Glomerular visceral epithelial cell (primary cell): ENCODE results near the gene TBPL1.

ENCODE experiments used
- DNase-seq: peaks from one replicate; pipeline ENCODE4 v3.0.0-alpha.2; 2016; ENCODE audit errors: extremely low spot score

The TBPL1 gene

DNA sequence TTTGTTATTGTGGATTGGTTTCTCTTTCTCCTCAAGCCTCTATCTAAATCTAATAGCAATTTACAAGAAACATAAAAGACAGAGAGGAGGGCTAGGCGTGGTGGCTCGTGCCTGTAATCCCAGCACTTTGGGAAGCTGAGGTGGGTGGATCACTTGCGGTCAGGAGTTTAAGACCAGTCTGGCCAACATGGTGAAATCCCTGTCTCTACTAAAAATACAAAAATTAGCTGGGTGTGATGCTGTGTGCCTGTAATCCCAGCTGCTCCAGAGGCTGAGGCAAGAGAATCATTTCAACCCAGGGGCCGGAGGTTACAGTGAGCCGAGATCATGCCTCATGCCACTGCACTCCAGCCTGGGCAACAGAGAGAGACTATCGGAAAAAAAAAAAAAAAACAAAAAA is 52.8 kb downstream of the TBPL1 start:
- DNase-seq, result no peak

DNA sequence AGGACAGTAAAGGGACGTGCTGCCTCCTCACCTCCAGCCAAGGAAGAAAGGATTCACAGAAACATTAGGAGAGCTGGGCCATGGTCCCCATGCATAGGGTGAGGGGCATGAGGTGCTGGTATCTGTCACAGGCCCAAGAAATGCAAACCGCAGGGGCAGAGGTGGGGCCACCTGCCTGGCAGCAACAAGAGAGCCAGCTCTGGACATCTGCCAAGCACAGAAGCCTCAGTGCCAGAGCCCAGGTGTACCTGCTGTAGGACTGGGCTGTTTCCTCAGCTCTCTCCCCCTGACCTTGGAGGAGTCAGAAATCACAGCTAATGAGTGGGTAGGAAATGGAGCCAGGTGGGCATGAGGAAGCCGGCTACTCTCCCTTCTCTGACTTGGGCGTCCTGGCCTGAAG is 54.1 kb downstream of the TBPL1 start:
- no peak for DNase-seq

DNA sequence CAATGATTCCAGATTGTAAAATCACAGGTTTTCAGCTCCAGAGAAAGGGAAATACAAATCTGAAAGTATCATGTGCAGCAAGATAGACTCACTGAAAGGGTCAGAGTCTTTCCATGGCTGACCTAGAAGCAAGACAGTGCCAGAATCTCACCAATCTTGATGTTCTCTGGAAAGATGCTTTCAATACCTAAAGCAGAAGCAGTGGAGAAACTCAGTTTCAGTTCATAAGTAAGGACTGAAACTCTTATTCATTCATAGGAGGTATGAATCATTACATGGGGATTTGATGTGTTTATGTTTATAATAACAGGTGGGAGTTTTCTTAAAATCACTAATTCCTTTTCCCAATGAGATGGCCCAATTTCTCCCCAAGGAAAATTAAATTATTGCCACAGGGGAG is 56.9 kb downstream of the TBPL1 start:
- no peak for DNase-seq

DNA sequence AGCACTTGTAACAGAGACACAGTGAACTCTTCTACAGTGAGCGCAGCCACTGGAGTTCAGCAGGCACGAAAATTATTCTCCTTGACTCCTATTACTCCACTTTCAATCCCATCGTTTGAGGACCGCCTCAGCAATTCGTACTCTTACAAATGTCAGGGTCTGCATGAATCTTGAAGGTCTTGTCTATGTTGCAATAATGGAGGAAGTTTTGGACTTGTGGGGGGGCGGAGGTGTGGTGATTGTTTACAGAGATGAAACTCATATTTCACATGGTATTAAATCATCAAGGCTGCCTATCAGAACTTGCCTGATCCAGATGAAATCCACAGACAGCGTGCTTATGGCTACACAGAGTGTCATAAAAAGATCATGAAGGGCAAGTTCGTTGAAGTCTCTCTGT is 57.4 kb downstream of the TBPL1 start:
- DNase-seq, result no peak

DNA sequence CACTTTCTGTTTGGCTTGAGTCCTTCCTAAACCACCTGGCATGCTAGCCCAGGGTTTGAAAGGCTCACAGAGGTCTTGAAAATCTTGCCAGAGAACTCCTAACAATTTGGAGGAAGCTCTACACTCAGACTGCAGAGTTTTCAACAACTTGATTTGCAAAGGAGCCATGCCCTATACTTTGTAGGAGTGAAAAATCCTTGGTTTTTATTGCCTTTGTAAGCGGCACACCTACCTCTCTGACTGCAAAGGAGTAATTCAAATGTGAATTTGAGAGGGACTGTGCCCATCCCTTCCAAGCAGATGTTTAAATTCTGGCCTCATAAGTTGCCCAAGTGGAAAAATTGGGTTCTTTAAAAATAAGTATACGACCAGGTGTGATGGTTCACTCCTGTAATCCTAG is 58.0 kb downstream of the TBPL1 start:
- no peak for DNase-seq

DNA sequence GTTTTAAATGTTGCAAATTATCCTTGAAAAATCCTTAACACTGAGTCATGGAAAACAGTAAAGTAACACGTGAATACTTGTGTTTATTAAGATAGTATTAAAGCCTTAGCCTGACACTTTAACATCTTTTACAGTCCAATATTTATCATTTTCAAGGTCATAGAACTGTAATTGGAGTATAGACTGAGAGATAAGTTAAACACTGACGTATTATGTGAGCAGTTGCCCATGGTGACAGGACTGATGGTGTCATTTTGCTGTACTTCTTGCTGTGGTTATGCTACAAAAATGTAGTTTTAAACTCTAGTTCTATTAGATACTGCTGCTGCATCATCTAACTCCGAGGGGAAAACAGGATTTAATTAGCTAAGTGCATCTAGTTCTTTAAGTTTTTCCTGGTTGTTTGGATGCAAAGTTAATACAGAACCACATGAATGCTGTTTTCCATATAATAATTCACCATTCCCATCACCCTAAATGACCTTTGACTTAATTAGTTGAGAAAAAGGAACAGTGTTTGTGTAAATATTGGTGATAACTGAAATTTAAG is 61.6 kb downstream of the TBPL1 start:
- no peak for DNase-seq

DNA sequence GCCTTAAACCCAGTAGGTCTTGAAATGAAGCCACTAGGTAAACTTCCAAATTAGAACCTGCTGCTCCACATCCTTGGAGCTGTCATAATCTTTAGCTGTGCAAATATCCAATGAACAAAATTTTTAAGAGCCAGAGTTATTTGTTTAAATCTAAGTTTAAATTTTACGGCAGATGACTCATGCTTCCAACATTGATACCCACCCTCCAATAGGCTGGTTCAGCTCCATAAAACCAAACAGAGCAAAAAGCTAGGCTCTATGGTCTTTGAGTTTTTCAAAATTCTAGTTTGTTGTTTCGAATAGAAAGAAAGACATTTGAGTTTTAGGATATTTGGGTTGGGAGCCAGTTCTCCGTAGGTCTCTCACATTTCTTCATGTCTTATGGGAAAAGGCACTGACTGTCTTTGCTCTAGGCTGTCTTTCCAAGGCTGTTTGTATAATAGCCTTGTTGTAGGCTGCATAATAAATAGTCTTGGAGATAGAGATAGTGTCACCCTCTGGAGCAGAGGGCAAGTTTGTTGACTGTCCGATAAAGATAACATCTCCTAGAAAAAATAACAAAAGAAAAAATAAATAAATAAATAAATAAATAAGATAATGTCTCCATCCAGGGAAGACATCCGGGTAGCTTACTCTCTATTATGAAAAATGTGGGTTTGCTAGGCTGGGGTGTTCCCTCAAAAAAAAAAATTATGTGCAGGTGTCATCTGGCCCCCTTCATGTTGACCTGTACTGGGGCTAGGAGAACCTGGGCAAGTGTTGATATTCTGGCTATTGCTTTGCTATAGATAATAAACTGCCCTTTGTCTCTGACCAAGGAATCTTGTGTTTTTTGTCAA is 62.9 kb downstream of the TBPL1 start:
- no peak for DNase-seq

DNA sequence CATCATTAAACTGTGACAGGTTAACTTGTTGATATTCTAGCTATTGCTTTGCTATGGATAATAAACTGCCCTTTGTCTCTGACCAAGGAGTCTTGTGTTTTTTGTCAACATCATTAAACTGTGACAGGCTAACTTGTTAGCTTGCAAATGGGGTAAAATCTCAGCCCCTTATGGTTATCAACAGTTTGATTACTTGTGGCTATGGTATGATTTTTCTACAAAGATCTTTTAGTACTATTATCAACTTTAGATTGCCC is 63.5 kb downstream of the TBPL1 start:
- no peak for DNase-seq

DNA sequence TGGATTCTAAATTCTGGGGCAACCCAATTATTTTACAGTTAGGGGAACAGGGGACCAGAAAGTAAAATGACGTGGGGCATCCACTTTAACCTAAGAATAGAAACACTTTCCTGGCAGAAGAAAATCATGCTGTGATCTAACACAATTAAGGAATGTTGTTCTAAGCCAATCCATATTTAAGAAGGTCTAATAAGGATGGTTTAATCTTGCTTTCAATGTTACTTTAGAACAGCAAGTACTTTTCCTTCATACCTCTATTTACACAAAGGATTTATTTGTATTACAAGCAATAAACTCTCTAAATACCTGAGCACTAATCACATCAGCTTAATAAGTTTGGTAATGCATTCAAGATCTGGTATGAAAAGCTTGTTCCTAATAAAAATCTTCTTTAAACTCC is 67.0 kb downstream of the TBPL1 start:
- no peak for DNase-seq

DNA sequence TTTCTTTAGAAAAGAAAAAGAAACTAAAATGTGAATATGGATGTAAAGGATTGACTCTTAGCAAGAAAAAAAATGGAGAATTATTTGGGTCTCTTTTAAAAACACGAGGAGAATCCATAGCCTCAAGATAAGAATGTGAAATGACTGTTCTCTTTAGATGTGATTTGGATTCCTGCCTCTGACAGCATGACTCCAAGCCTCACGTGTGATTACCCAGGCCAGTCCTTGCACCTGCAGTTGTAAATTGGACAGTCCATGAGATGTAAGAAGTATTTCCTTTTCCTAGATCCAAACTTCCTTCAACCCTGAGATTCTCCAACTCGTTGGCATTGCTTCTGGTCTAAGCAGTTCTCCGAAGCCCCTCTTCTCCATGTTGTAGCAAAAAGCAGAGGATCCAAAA is 67.5 kb downstream of the TBPL1 start:
- DNase-seq, result no peak

DNA sequence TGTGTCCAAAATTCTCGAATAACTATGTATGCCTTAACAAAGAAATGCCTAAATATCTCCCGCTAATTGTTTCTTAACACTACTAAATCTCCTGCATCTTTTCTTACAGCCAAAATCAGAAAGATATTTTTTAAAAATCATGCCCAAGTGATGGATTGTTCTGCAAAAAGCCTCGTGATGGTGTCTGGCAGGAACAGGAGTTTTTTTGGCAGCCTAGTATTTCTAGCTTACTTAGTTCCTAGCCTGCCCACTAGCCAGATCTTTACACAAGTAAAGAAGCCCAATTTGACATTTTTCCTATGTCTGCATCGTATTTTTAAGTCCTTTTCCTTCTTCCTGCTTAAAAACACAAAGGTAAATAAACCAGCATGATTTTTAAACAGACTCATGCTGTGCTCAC is 67.9 kb downstream of the TBPL1 start:
- no peak for DNase-seq

DNA sequence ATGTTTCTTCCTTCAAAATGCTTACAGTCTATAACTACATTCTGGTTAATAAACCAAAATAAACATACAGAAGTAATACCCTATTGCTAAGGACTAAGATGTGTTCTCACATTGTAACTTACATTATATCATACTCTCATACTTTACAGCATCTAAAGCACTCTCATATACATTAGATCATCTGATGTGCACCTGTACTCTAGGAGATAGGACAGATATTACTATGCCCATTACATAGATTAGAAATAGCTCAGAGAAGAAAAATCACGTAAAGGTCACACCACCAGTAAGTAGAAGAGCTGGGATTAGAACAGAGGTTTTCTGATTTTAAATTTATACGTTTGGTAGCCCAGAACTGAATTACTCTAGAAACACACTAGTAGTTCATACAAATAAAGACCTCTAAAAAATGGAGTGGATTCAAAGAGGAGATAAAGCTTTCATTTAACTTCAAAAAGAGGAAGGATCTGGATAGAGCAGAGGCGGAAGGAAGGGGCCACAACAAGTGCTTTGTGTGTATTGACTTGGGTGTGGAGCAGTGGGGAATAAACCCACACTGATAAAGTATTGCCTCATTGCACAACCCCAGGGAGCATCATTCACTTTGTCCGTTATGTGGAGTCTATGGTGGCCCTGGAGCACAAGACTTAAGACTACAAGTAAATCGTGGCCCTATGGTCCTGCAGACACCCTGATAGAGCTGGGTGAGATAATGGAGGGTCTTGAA is 68.5 kb downstream of the TBPL1 start:
- DNase-seq, result no peak

DNA sequence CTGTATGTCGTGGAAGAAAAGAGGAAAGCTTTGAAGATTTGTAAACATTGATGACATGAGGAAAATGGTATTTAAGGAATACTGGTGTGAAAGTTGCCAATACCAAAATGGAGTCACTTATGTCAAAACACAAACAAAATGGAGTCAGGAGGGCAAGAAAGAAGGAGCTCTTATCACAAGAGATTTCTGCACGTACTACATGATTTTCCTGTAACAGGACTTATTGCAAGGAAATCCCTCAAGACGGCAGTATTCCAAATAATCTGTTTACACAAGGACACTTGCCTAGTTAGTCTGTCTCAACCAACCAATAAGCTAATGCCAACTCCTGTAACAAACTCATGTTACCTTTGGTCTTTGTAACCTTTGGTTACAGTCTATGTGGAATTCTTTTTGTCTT is 69.6 kb downstream of the TBPL1 start:
- no peak for DNase-seq

DNA sequence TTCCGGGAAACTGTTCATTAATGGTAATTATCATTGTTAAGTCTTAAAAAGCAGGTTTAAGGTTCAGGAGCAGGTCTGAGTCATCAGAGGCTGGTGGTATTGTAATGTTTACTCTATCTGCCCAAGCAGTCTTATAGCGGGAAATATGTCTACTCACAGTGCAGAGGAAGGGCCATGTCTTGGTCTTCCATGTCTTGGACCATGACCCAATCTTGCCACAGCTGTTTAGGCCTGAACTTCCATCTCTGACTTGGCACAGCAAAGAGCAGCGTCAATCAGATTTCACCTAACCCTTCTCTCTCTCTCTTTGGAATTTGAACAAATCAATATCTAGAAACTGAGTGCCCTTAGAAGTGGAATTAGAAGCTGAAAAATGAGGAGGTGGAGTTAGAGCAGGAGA is 73.6 kb downstream of the TBPL1 start:
- peak; percentile 26 for DNase-seq

DNA sequence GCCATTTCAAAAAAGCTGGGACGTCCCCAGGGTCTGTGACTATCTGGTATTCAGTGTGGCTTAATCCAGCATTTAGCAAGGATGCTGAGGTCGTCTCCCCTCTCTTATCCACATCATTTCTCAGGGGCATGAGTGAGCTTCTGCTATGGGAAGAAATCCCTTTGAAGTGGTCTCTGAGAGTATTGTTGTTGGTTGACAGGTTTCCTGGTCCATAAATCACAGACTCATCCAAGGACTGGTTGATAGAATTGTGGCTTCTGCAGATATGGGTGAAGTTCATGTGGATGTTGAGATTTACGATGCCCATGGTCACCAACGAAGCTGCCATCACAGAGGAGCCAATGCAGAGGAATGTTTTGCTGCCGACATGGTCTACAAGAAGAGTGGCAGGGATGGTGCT is 75.4 kb downstream of the TBPL1 start:
- DNase-seq, result no peak

DNA sequence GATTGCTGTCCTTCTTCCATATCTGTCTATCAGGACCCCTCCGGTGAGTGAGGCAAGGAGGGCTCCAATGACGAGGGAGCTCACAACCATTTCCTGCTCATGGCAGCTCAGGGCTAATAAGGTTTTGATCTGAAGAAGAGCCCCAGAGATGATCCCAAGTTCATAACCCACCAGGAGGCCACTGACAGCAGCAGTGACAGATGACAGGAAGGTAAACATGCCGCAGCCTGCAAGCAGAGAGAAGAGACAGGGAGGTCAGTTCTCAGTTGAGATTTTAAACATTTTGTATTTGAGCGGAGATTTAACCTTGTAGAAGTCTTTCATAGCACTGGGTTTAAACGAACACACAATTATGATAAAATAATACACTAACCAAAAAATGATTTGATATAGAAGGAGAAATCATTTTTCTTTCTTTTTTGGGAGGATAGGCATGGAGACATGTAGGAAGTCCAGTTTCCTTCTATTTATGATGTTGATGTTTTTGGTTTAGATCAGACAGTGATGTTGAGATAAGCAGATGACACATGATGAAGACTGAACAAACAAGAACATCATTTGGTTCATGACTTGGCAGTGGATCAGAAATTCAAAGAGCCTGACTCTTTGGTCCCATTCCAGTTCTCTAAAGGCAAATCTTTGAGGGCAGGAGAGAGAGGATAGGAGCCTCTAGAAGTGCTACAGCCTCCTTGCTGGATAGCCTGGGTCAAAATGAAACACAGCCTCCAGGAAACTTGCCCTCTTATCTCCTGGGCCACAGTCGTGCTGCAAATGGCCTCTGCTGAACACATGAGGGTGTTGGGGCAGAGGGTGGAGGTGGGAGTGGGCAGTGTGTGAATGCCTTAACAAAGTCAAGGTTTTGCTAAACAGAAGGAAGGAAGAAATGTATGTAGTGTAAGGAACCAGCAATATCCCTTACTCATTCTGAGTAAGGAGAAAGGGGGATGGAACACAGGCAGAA is 76.8 kb downstream of the TBPL1 start:
- peak; percentile 26 for DNase-seq

DNA sequence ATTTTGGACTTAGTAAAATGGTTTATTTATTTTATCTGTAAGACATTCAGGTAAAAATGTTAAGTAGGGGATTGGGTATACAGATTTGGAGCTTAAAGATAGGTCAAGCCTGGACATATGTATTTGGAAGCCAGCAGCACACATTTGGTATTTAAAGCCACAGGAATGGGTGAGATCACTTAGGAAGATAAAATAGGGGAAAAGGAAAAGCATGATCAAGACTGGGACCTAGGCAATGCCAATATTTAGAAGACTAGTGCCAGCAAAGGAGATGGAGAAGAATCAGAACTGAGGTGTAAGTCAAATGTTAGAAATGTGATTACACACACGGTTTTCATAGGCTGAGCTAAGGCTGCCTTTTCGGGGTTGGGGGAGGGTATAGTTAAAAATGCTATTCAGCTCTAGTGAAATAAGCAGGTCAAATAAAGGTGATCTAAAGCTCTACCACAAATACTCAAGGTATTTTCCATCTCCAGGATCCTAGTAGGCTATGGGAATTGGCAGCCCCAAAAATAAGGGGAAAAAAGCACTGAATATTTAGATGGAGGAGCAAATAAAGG is 78.8 kb downstream of the TBPL1 start:
- peak; percentile 63 for DNase-seq

DNA sequence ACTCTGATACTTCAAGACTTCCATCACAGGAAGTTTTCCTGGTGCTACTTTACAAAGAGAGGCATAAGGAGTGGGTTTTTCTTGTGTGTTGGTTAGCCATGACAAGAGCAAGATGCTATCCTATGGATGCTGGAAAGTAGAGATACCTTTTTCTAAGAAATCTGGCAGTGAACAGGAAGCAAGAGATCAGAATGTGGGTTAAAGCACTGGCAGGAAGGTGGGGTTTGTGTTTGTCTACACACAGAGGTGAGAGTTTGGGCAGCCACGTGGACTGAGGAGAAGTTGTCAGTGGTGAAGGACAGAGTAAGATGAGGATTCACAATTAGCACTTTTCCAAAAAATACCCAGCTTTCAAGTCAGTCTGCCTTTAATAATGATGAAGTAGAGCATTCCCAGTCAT is 81.5 kb downstream of the TBPL1 start:
- no peak for DNase-seq

DNA sequence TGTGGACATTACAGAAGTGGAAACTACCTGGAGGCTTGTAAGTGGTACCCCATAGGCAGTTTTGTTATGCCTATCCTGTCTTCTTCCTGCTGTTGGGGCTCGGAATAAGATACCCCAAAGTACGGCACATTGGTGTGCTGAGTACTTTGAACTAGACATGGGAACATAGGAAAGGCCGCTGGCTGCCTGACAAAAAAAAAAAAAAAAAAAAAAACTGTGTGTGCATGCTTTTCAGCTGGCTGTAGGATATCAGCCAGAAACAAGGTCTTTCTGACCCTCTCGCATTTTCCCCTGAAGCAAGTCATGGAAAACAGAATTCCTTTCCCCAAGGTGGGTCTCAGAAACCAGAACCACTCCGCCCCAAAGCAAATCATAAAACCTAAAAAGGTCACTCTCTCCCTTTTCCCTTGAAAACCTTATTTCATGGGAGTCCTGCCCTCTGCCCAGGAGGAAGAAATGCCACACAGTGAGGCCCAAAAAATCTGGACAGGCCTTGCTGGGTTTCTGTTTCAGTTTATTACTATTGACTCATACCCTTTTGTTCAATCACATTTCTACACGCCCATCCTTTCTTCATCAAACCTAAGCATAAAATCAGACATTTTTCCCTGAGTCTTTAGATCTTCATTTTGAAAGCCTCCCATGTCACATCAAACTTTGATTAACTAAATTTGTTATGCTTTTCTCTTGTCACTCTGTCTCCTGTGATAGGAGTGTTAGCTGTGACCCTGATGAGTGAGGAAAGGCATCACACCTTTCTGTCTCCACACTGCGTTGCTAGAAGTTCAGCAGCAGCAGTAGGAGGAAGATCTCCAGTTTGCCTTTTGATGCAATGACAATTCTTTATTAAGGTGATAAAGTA is 82.2 kb downstream of the TBPL1 start:
- no peak for DNase-seq

DNA sequence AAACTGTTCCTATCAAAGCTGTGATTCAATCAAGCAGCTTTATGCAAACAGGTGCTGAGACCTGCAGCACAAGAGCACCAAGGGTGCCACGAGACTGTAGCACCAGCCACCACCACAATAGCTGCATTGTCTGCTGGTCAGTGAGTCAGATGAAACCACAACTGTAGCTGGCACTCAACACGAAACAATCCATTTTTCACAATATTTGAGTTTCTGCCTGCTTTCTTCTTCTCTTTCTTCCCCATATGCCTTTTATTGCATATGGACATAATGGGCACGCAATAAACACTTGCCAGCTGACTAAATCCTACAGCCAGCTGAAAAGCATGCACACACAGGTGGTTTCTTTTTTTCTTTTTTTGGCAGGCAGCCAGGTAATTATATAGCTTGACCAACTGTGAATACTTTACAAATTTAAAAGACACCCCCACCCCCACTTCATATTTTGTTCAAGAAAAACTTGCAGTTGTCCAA is 82.8 kb downstream of the TBPL1 start:
- DNase-seq, result peak; percentile 87

DNA sequence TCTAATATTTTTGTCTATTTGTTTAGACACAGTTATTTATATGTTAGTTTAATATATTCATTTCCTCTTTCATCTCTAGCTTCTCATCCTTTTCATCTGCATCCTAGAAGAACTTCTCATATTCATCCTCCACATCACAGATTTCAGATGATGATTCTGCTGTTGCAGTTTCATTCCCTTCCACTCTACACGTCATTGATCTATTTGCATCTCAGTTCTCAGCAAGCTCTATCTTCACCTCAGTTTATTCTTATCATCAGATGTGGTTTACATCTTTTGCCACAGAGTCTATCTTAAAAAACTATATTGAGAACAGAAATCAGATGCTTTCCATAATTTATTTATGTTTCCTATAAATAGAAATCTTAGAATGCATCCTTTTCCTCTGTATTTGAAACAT is 86.1 kb downstream of the TBPL1 start:
- DNase-seq, result no peak
